HT-29 (cell line): ENCODE results near the gene NOPCHAP1. TPM values are rescaled to one million over a fixed set of nuclear protein-coding genes. Genes with fewer than 3 reads are reported as not detected.
"Not testable (repeated sequence)": the region's sequence is repeated elsewhere in the genome, so short reads cannot be mapped to it uniquely, and the experiment has no call there.

Experiments
- DNase-seq: peaks from one replicate; pipeline ENCODE4 v3.0.0-alpha.2; 2015; ENCODE audit warnings: low spot score
- total RNA-seq: library from RNA; depleted of rRNA; stranded (reverse); fragments of >200 nt; shearing (Covaris generic); gene quantifications from 2 replicates; pipeline ENCODE4 v1.2.3, GENCODE V29; 2014; rRNA removed

The NOPCHAP1 gene
- 23.5 and 24.1 TPM in 2 replicates for total RNA-seq

- peak; percentile 93 for DNase-seq
Measured at GRCh38 chr12:104986022-104986941, at the start of gene NOPCHAP1. NOPCHAP1 (plus strand) TSS chr12:104986316; CDS start chr12:104986353, 37 bp downstream.

- no peak for DNase-seq
Measured at GRCh38 chr12:104938371-104938770, 47.7 kb upstream of the NOPCHAP1 start.

GRCh38 chr12:104939089-104939488 lies 47.0 kb upstream of the NOPCHAP1 start:
- DNase-seq = no peak

GRCh38 chr12:104941454-104941853 lies 44.7 kb upstream of the NOPCHAP1 start:
- no peak for DNase-seq

GRCh38 chr12:104942075-104942474 lies 44.0 kb upstream of the NOPCHAP1 start:
- DNase-seq = no peak

- not testable (repeated sequence) for DNase-seq
Measured at GRCh38 chr12:104943401-104943800, 42.7 kb upstream of the NOPCHAP1 start.

- no peak for DNase-seq
Measured at GRCh38 chr12:104944252-104944651, 41.9 kb upstream of the NOPCHAP1 start.

GRCh38 chr12:104948716-104949115 lies 37.4 kb upstream of the NOPCHAP1 start:
- DNase-seq = not testable (repeated sequence)

- DNase-seq = peak; percentile 38
Measured at GRCh38 chr12:104951759-104952509, 34.2 kb upstream of the NOPCHAP1 start.

GRCh38 chr12:104952816-104953215 lies 33.3 kb upstream of the NOPCHAP1 start:
- DNase-seq = peak; percentile 72

GRCh38 chr12:104953323-104953722 lies 32.8 kb upstream of the NOPCHAP1 start:
- DNase-seq = peak; percentile 82

- no peak for DNase-seq
Measured at GRCh38 chr12:104955703-104956102, 30.4 kb upstream of the NOPCHAP1 start.

GRCh38 chr12:104956870-104957718 lies 29.0 kb upstream of the NOPCHAP1 start:
- DNase-seq = peak; percentile 26

GRCh38 chr12:104957719-104958000 lies 28.5 kb upstream of the NOPCHAP1 start:
- peak; percentile 51 for DNase-seq

GRCh38 chr12:104958001-104958804 lies 27.9 kb upstream of the NOPCHAP1 start, which contains the start of gene SLC41A2:
SLC41A2 (minus strand) TSS chr12:104958290; CDS start chr12:104928527, 29,763 bp downstream.
- DNase-seq = peak; percentile 85

- DNase-seq = no peak
Measured at GRCh38 chr12:104958805-104959334, 27.2 kb upstream of the NOPCHAP1 start.

- DNase-seq = peak; percentile 32
Measured at GRCh38 chr12:104959335-104959841, 26.7 kb upstream of the NOPCHAP1 start.

- no peak for DNase-seq
Measured at GRCh38 chr12:104960464-104960863, 25.7 kb upstream of the NOPCHAP1 start.

- no peak for DNase-seq
Measured at GRCh38 chr12:104963757-104964156, 22.4 kb upstream of the NOPCHAP1 start.
